Measurements from ENCODE around the gene OR10P1. TPM values are rescaled to one million over a fixed set of nuclear protein-coding genes. Genes with fewer than 3 reads are reported as not detected.
"Not testable (repeated sequence)": the region's sequence is repeated elsewhere in the genome, so short reads cannot be mapped to it uniquely, and the experiment has no call there.

Gene OR10P1
- total and polyA plus RNA-seq, 4 donors: not detected

DNA sequence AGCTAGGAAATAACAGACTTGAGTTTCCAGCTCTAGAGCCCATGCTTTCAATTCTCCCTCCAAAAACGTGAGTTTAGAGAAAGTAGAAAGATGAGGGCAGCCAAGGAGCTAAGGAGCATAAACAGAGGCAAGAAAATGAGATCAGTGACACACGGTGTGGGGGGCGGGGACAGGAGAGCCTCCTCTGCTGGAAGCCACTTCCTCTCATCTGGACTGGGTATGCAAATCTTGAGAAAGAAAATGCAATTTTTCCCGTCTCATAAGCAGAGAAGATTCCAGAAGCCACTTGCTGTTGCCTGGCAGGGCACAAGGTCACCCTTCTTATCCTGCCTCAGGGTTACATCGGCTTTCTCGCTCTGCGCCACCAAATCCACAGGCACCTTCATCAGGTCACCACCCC, 6.0 kb downstream of the OR10P1 start:
- intact Hi-C loops (cut with DNase I): no loop called here
- Histone ChIP-seq H3K27me3 (ENCODE audit: control insufficient read depth in 1 of 2, insufficient read depth in 2 of 2, low read length in 1 of 2) (no peaks in the 10 kb centered on the region), H3K9me3 (ENCODE audit: control insufficient read depth, low read length) (no peaks in the 10 kb centered on the region), H3K4me1 (ENCODE audit: control insufficient read depth in 1 of 2, insufficient read depth in 2 of 2, low read length in 2 of 2) (no peaks in the 10 kb centered on the region), H3K4me3 (ENCODE audit: low read length in 2 of 2) (no peak overlapping the region), H3K27ac (ENCODE audit: low read depth in 1 of 2, low read length in 2 of 2) (no peak overlapping the region), H3K36me3 (ENCODE audit: control insufficient read depth in 1 of 2, insufficient read depth in 2 of 2, low read length in 1 of 2) (no peaks in the 10 kb centered on the region)
- no peak for DNase-seq
- 75 to 79% methylated on average over 7 of the region's 7 CpGs for WGBS, 2 donors
- ATAC-seq (ENCODE audit: low FRiP score): no peak

DNA sequence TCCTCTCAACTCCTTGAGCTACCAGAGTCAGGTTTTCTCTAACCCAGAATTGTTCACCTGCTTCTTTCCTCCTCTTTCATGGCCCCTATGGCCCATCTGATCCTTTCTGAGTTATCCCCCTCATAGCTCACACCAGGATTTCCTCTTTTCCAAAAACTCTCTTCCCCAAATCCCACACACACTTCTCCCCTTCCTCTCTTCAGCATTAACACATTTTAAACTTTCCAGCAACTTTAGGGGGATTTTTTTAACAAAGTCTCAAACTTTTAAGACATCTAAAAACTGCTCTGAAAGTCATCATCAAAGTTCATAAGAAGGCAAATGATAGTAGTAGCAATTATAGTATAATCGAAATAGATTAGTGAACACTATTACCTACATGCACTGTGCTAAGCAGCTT, 7.9 kb downstream of the OR10P1 start:
- Histone ChIP-seq H3K4me3 (ENCODE audit: low read length in 2 of 2) (no peak overlapping the region), H3K4me1 (ENCODE audit: control insufficient read depth in 1 of 2, insufficient read depth in 2 of 2, low read length in 2 of 2) (no peaks in the 10 kb centered on the region), H3K27ac (ENCODE audit: low read depth in 1 of 2, low read length in 2 of 2) (no peak overlapping the region), H3K27me3 (ENCODE audit: control insufficient read depth in 1 of 2, insufficient read depth in 2 of 2, low read length in 1 of 2) (no peaks in the 10 kb centered on the region), H3K36me3 (ENCODE audit: control insufficient read depth in 1 of 2, insufficient read depth in 2 of 2, low read length in 1 of 2) (no peaks in the 10 kb centered on the region), H3K9me3 (ENCODE audit: control insufficient read depth, low read length) (no peaks in the 10 kb centered on the region)
- intact Hi-C loops (cut with DNase I): no loop called here
- ATAC-seq (ENCODE audit: low FRiP score) (no peak), DNase-seq (no peak)
- 92 to 96% methylated on average over 1 of the region's 1 CpG for WGBS, 2 donors

DNA sequence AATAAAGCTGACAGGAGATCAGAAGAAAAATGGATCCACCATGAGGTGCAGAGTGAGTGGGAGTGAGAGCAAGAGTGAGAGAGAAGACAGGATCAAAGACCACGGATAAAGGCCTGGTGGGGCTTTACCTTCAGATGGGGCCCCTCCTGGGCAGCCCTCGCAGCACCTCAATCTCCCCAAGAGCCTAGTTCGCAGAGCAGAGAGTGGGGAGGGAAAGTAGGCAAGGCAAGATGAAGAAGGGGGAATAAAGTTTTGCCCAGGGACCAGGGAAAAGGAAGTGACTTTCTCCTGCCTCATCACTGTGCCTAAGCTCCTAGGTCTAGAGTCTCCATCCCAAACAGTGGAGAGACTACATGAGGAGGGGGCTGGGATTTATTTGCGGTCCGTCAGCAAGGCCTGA, 10.3 kb downstream of the OR10P1 start:
- WGBS, 2 donors: 95 to 96% methylated on average over 5 of the region's 5 CpGs
- Histone ChIP-seq H3K4me1 (ENCODE audit: control insufficient read depth in 1 of 2, insufficient read depth in 2 of 2, low read length in 2 of 2) (no peaks in the 10 kb centered on the region), H3K36me3 (ENCODE audit: control insufficient read depth in 1 of 2, insufficient read depth in 2 of 2, low read length in 1 of 2) (no peaks in the 10 kb centered on the region), H3K4me3 (ENCODE audit: low read length in 2 of 2) (no peak overlapping the region), H3K27ac (ENCODE audit: low read depth in 1 of 2, low read length in 2 of 2) (peak overlapping the region in 1 of 2 donors; percentile 15), H3K27me3 (ENCODE audit: control insufficient read depth in 1 of 2, insufficient read depth in 2 of 2, low read length in 1 of 2) (no peaks in the 10 kb centered on the region), H3K9me3 (ENCODE audit: control insufficient read depth, low read length) (no peaks in the 10 kb centered on the region)
- intact Hi-C loops (cut with DNase I): no loop called here
- ATAC-seq (ENCODE audit: low FRiP score) (peak; percentile 6), DNase-seq (no peak)

DNA sequence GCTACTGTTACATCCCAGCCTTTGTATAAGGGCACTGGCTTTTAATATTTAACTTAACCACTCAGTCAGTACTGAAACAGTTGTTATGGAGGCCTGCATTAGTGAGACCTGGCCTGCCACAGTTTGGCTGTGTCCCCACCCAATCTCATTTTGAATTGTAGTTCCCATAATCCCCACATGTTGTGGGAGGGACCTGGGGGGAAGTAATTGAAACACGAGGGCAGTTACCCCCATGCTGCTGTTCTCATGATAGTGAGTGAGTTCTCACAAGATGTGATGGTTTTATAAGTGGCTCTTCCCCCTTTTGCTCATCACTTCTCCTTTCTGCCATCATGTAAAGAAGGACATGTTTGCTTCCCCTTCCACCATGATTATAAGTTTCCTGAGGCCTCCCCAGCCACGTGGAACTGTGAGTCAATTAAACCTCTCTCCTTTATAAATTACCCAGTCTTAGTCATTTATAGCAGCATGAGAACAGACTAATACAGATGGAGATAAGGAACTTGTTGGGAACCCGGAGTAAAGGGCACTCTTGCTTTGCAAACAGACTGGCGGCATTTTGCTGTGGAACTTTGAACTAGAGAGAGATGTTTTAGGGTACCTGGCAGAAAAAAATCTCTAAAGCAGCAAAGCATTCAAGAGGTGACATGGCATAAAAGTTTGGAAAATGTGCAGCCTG, 14.1 kb downstream of the OR10P1 start:
- not testable (repeated sequence) for H3K36me3 ChIP-seq (ENCODE audit: control insufficient read depth in 1 of 2, insufficient read depth in 2 of 2, low read length in 1 of 2); H3K4me3 ChIP-seq (ENCODE audit: low read length in 2 of 2); H3K27me3 ChIP-seq (ENCODE audit: control insufficient read depth in 1 of 2, insufficient read depth in 2 of 2, low read length in 1 of 2); ATAC-seq (ENCODE audit: low FRiP score); DNase-seq; H3K9me3 ChIP-seq (ENCODE audit: control insufficient read depth, low read length); H3K4me1 ChIP-seq (ENCODE audit: control insufficient read depth in 1 of 2, insufficient read depth in 2 of 2, low read length in 2 of 2); H3K27ac ChIP-seq (ENCODE audit: low read depth in 1 of 2, low read length in 2 of 2)
- intact Hi-C loops (cut with DNase I): loop anchor here in 1 of 2 donors (10.0 kb wide), 1 partner anchor 294 kb away; no protein-coding TSS in a partner anchor
- 57 to 64% methylated on average over 4 of the region's 4 CpGs for WGBS, 2 donors

DNA sequence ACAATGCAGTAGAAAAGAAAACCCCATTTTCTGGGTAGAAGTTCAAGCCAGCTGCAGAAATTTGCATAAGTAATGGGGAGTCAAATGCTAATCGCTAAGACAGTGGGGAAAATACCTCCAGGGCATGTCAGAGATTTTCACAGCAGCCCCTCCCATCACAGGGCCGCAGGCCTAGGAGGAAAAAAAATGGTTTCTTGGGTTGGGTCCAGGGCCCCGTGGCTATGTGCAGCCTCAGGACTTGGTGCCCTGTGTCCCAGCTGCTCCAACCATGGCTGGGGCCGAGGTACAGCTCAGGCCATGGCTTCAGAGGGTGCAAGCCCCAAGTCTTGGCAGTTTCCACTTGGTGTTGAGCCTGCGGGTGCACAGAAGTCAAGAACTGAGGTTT, 14.6 kb downstream of the OR10P1 start:
- Histone ChIP-seq H3K4me1 (ENCODE audit: control insufficient read depth in 1 of 2, insufficient read depth in 2 of 2, low read length in 2 of 2) (no peaks in the 10 kb centered on the region), H3K27ac (ENCODE audit: low read depth in 1 of 2, low read length in 2 of 2) (no peak overlapping the region), H3K9me3 (ENCODE audit: control insufficient read depth, low read length) (no peaks in the 10 kb centered on the region), H3K4me3 (ENCODE audit: low read length in 2 of 2) (no peak overlapping the region), H3K36me3 (ENCODE audit: control insufficient read depth in 1 of 2, insufficient read depth in 2 of 2, low read length in 1 of 2) (no peaks in the 10 kb centered on the region), H3K27me3 (ENCODE audit: control insufficient read depth in 1 of 2, insufficient read depth in 2 of 2, low read length in 1 of 2) (no peaks in the 10 kb centered on the region)
- DNase-seq: no peak
- intact Hi-C loops (cut with DNase I): loop anchor here in 1 of 2 donors (10.0 kb wide), 1 partner anchor 294 kb away; no protein-coding TSS in a partner anchor
- WGBS, 2 donors: 63 to 66% methylated on average over 5 of the region's 5 CpGs
- no peak for ATAC-seq (ENCODE audit: low FRiP score)

DNA sequence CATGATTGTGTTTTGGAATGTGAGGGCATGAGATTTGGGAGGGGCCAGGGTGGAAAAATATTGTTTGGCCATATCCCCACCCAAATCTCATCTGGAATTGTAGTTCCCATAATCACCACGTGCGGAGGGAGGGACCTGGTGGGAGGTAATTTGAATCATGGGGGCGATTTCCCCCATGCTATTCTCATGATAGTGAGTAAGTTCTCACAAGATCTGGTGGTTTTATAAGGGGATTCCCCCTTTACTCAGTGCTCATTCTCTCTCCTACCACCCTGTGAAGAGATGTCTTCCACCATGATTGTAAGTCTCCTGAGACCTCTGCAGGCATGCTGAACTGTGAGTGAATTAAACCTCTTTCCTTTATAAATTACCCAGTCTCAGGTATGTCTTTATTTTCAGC, 15.7 kb downstream of the OR10P1 start:
- Histone ChIP-seq H3K4me1 (ENCODE audit: control insufficient read depth in 1 of 2, insufficient read depth in 2 of 2, low read length in 2 of 2) (no peaks in the 10 kb centered on the region), H3K4me3 (ENCODE audit: low read length in 2 of 2) (no peak overlapping the region), H3K9me3 (ENCODE audit: control insufficient read depth, low read length) (no peaks in the 10 kb centered on the region), H3K27ac (ENCODE audit: low read depth in 1 of 2, low read length in 2 of 2) (no peak overlapping the region), H3K27me3 (ENCODE audit: control insufficient read depth in 1 of 2, insufficient read depth in 2 of 2, low read length in 1 of 2) (no peaks in the 10 kb centered on the region), H3K36me3 (ENCODE audit: control insufficient read depth in 1 of 2, insufficient read depth in 2 of 2, low read length in 1 of 2) (no peaks in the 10 kb centered on the region)
- ATAC-seq (ENCODE audit: low FRiP score) (no peak), DNase-seq (no peak)
- intact Hi-C loops (cut with DNase I): loop anchor here in 1 of 2 donors (10.0 kb wide), 1 partner anchor 292 kb away; no protein-coding TSS in a partner anchor
- WGBS, 2 donors: 80 to 91% methylated on average over 3 of the region's 3 CpGs

DNA sequence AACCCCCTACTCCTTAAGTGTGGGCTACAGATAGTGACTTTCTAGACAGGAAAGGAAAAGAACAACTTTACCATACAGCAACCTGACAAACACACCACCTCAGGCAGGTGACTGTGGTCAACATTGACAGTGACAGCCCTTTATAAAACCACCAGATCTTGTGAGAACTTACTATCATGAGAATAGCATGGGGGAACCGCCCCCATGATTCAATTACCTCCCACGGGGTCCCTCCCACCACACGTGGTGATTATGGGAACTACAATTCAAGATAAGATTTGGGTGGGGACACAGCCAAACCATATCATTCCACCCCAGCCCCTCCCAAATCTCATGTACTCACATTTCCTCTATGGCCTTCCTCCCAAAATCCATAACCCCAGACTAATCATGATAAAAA, 16.3 kb downstream of the OR10P1 start:
- ATAC-seq (ENCODE audit: low FRiP score): no peak
- no peaks in the 10 kb centered on the region for H3K4me1 ChIP-seq (ENCODE audit: control insufficient read depth in 1 of 2, insufficient read depth in 2 of 2, low read length in 2 of 2)
- no peaks in the 10 kb centered on the region for H3K36me3 ChIP-seq (ENCODE audit: control insufficient read depth in 1 of 2, insufficient read depth in 2 of 2, low read length in 1 of 2)
- intact Hi-C loops (cut with DNase I): loop anchor here in 1 of 2 donors (10.0 kb wide), 1 partner anchor 292 kb away; no protein-coding TSS in a partner anchor
- WGBS, 2 donors: 55 to 61% methylated on average over 3 of the region's 3 CpGs
- H3K4me3 ChIP-seq (ENCODE audit: low read length in 2 of 2): no peak overlapping the region
- no peaks in the 10 kb centered on the region for H3K9me3 ChIP-seq (ENCODE audit: control insufficient read depth, low read length)
- no peaks in the 10 kb centered on the region for H3K27me3 ChIP-seq (ENCODE audit: control insufficient read depth in 1 of 2, insufficient read depth in 2 of 2, low read length in 1 of 2)
- no peak overlapping the region for H3K27ac ChIP-seq (ENCODE audit: low read depth in 1 of 2, low read length in 2 of 2)
- no peak for DNase-seq

DNA sequence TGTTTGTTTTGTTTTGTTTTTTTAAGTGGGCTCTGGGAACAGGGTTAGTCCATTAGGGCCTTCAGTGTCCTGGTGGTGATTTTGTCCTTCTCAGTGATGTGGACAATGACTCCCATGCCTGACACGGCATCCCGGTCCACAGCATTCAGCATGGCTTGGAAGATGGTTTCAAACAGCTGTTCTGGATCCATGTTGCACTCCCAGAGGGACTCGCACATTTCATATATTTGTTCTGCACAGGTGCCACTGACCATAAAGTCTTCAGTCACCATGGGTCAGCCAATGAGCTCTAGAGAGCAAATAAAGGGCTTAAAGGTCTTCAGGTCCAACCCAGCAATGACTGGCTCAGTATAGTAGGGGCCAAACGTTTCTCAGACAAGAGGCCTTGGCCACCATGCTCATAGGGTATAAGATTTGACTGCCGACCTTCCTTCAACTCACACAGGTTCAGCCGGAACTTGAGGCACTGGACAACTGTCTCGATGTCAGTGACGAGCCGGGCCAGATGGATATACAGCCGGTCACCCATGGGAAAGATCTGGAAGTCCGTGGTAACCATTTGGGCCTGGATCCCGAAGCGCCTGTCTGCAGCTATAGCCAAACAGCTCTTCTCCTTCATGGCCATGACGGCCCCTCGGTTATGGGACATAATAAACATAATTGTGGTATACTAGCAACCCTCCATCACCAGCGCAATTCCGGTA, 18.0 kb downstream of the OR10P1 start:
- DNase-seq (no peak), ATAC-seq (ENCODE audit: low FRiP score) (no peak)
- H3K9me3 ChIP-seq (ENCODE audit: control insufficient read depth, low read length): no peaks in the 10 kb centered on the region
- H3K36me3 ChIP-seq (ENCODE audit: control insufficient read depth in 1 of 2, insufficient read depth in 2 of 2, low read length in 1 of 2): no peaks in the 10 kb centered on the region
- 87 to 93% methylated on average over 17 of the region's 17 CpGs for WGBS, 2 donors
- intact Hi-C loops (cut with DNase I): loop anchor here (5.0 to 10.0 kb wide), 3 partner anchors 68 to 290 kb away; partner anchors contain the start of gene RDH5 (in 1 of the 2)
- no peak overlapping the region for H3K4me3 ChIP-seq (ENCODE audit: low read length in 2 of 2)
- no peak overlapping the region for H3K27ac ChIP-seq (ENCODE audit: low read depth in 1 of 2, low read length in 2 of 2)
- H3K4me1 ChIP-seq (ENCODE audit: control insufficient read depth in 1 of 2, insufficient read depth in 2 of 2, low read length in 2 of 2): no peaks in the 10 kb centered on the region
- H3K27me3 ChIP-seq (ENCODE audit: control insufficient read depth in 1 of 2, insufficient read depth in 2 of 2, low read length in 1 of 2): no peaks in the 10 kb centered on the region

DNA sequence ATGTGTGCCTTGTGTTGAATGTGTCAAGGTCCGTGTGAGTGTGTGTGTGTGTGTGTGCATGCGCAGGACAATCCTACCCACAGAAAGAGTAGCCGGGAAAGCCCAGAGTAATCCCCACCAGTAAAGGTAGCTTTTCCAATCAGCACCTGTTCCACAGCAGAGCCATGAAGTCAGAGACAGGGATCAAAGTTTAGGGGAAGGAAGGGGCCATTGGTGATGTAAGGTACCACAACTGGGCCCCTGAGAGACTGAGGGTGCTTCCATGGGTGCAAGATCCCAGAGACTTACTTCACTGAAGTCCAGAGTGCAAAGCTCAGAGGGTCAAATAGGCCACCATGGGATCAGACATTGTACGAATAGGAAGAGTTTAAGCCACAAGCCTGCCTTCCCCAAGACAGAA, 20.5 kb downstream of the OR10P1 start:
- Histone ChIP-seq H3K4me1 (ENCODE audit: control insufficient read depth in 1 of 2, insufficient read depth in 2 of 2, low read length in 2 of 2) (no peaks in the 10 kb centered on the region), H3K9me3 (ENCODE audit: control insufficient read depth, low read length) (no peaks in the 10 kb centered on the region), H3K27ac (ENCODE audit: low read depth in 1 of 2, low read length in 2 of 2) (no peak overlapping the region), H3K36me3 (ENCODE audit: control insufficient read depth in 1 of 2, insufficient read depth in 2 of 2, low read length in 1 of 2) (no peaks in the 10 kb centered on the region), H3K4me3 (ENCODE audit: low read length in 2 of 2) (no peak overlapping the region), H3K27me3 (ENCODE audit: control insufficient read depth in 1 of 2, insufficient read depth in 2 of 2, low read length in 1 of 2) (no peaks in the 10 kb centered on the region)
- 61 to 89% methylated on average over 4 of the region's 4 CpGs for WGBS, 2 donors
- ATAC-seq (ENCODE audit: low FRiP score): no peak
- intact Hi-C loops (cut with DNase I): loop anchor here (5.0 to 10.0 kb wide), 3 partner anchors 65 to 288 kb away; partner anchors contain the start of gene RDH5 (in 1 of the 2)
- DNase-seq: no peak

All from aorta (tissue), 5 donors.